HEK293 (cell line): ENCODE data around the gene DIPK1C.

ENCODE experiments used
- CTCF ChIA-PET: fragments of 350-600 bp; formaldehyde crosslinking; extraction: SDS; loops from one replicate; lab custom pipeline; 2021; ENCODE audit warnings: antibody characterized with exemption; lab: Yijun Ruan, JAX
- POLR2A ChIA-PET: fragments of 300-600 bp; formaldehyde crosslinking; extraction: SDS; loops from one replicate; lab custom pipeline; 2020; ENCODE audit warnings: antibody characterized with exemption, inconsistent platforms; lab: Yijun Ruan, JAX
- H3K27ac ChIP-seq: fragments of 200-500 bp; sonication (Bioruptor generic); 2 replicates; pipeline ENCODE4 v1.5.1; 2014; ENCODE audit warnings: low read depth, low read length, control low read depth, inconsistent platforms; ENCODE audit errors: extremely low read depth
- H3K36me3 ChIP-seq, 2 experiments: fragments of 200-500 bp in 1 of 2; sonication (Bioruptor generic) in 1 of 2; 1 replicate in 1 of 2; 2 replicates in 1 of 2; pipeline ENCODE4 v1.5.1; 2014 to 2017; ENCODE audit warnings: inconsistent platforms in 2 of 2, low read length in 2 of 2; ENCODE audit not compliant: control insufficient read depth in 2 of 2, insufficient read depth in 1 of 2
- H3K4me1 ChIP-seq: fragments of 200-500 bp; sonication (Bioruptor generic); 2 replicates; pipeline ENCODE4 v1.5.1; 2014; ENCODE audit warnings: mild to moderate bottlenecking, low read length, inconsistent platforms; ENCODE audit not compliant: control insufficient read depth, insufficient read depth
- H3K4me3 ChIP-seq: 2 replicates; pipeline ENCODE4 v1.5.1; 2011; ENCODE audit warnings: low read depth, mild to moderate bottlenecking, control low read depth, low read length, moderate library complexity
- H3K9me3 ChIP-seq: fragments of 200-500 bp; sonication (Bioruptor generic); 2 replicates; pipeline ENCODE4 v1.5.1; 2014; ENCODE audit warnings: low read depth, low read length, inconsistent platforms; ENCODE audit not compliant: control insufficient read depth, insufficient read depth
- KLF10 ChIP-seq: fragments of 450-650 bp; IDR thresholded peaks from 2 replicates; pipeline ENCODE4 v1.5.1; 2018; ENCODE audit warnings: missing biosample characterization, mild to moderate bottlenecking, missing genetic modification characterization
- YY1 ChIP-seq: fragments of 450-650 bp; formaldehyde crosslinking; IDR thresholded peaks from 2 replicates; pipeline ENCODE4 v1.5.1; 2018; ENCODE audit warnings: missing biosample characterization, missing genetic modification characterization
- ZNF174 ChIP-seq: fragments of 450-650 bp; formaldehyde crosslinking; IDR thresholded peaks from 2 replicates; pipeline ENCODE4 v1.5.0; 2017; ENCODE audit warnings: missing biosample characterization, mild to moderate bottlenecking, missing genetic modification characterization
- ZNF202 ChIP-seq: fragments of 450-650 bp; formaldehyde crosslinking; IDR thresholded peaks from 2 replicates; pipeline ENCODE4 v1.5.1; 2016; ENCODE audit warnings: missing biosample characterization, missing genetic modification characterization, borderline replicate concordance
- ZNF211 ChIP-seq: fragments of 450-650 bp; formaldehyde crosslinking; IDR thresholded peaks from 2 replicates; pipeline ENCODE4 v1.5.1; 2016; ENCODE audit warnings: low read depth, missing biosample characterization, missing genetic modification characterization
- ZNF274 ChIP-seq, 2 experiments: fragments of 200-500 bp in 1 of 2; fragments of 450-650 bp in 1 of 2; sonication (Bioruptor generic) in 1 of 2; formaldehyde crosslinking in 1 of 2; IDR thresholded peaks; 2 replicates each; pipeline versions ENCODE4 v1.5.1 to v1.6.1; 2014 to 2016; ENCODE audit warnings: borderline replicate concordance in 1 of 2, inconsistent platforms in 1 of 2, low read length in 1 of 2, missing biosample characterization in 1 of 2, missing genetic modification characterization in 1 of 2
- ZNF341 ChIP-seq: fragments of 450-650 bp; formaldehyde crosslinking; IDR thresholded peaks from 2 replicates; pipeline ENCODE4; 2016; ENCODE audit warnings: low read depth, missing biosample characterization, missing genetic modification characterization
- ZNF37A ChIP-seq: fragments of 450-650 bp; IDR thresholded peaks from 2 replicates; pipeline ENCODE4 v1.5.1; 2018; ENCODE audit warnings: missing biosample characterization, missing genetic modification characterization
- ZNF521 ChIP-seq: fragments of 450-650 bp; formaldehyde crosslinking; IDR thresholded peaks from 2 replicates; pipeline ENCODE4 v1.5.1; 2017; ENCODE audit warnings: missing biosample characterization, mild to moderate bottlenecking, missing genetic modification characterization
- ZNF558 ChIP-seq: fragments of 450-650 bp; formaldehyde crosslinking; IDR thresholded peaks from 2 replicates; pipeline ENCODE4 v1.5.1; 2016; ENCODE audit warnings: missing biosample characterization, missing genetic modification characterization
- ZNF596 ChIP-seq: fragments of 450-650 bp; IDR thresholded peaks from 2 replicates; pipeline ENCODE4 v1.5.0; 2018; ENCODE audit warnings: missing biosample characterization, mild to moderate bottlenecking, missing genetic modification characterization, moderate library complexity
- ZNF623 ChIP-seq: fragments of 450-650 bp; formaldehyde crosslinking; IDR thresholded peaks from 2 replicates; pipeline ENCODE4 v1.5.1; 2016; ENCODE audit warnings: missing biosample characterization, missing genetic modification characterization
- ZNF626 ChIP-seq: fragments of 450-650 bp; sonication (Bioruptor Pico); formaldehyde crosslinking; IDR thresholded peaks from 2 replicates; pipeline ENCODE4 v1.5.1; 2018; ENCODE audit warnings: missing biosample characterization, missing genetic modification characterization, inconsistent platforms
- ZNF747 ChIP-seq: fragments of 450-650 bp; formaldehyde crosslinking; IDR thresholded peaks from 2 replicates; pipeline ENCODE4 v1.5.1; 2016; ENCODE audit warnings: missing biosample characterization, missing genetic modification characterization
- ZNF792 ChIP-seq: fragments of 450-650 bp; formaldehyde crosslinking; IDR thresholded peaks from 2 replicates; pipeline ENCODE4 v1.5.1; 2016; ENCODE audit warnings: missing biosample characterization, missing genetic modification characterization
- TF ChIP-seq, protein P1 (sequence below): fragments of 450-650 bp; formaldehyde crosslinking; IDR thresholded peaks from 2 replicates; pipeline ENCODE4 v1.5.1; 2016; ENCODE audit warnings: missing biosample characterization, missing genetic modification characterization
- TF ChIP-seq, protein P2 (sequence below): fragments of 450-650 bp; formaldehyde crosslinking; IDR thresholded peaks from 2 replicates; pipeline ENCODE4 v1.5.1; 2016; ENCODE audit warnings: missing biosample characterization, missing genetic modification characterization
- TF ChIP-seq, protein P3 (sequence below): fragments of 450-650 bp; formaldehyde crosslinking; IDR thresholded peaks from 2 replicates; pipeline ENCODE4 v1.5.1; 2017; ENCODE audit warnings: missing biosample characterization, missing genetic modification characterization
- TF ChIP-seq, protein P4 (sequence below): fragments of 450-650 bp; formaldehyde crosslinking; IDR thresholded peaks from 2 replicates; pipeline ENCODE4 v1.5.1; 2016; ENCODE audit warnings: missing biosample characterization, missing genetic modification characterization
- TF ChIP-seq, protein P5 (sequence below): fragments of 450-650 bp; formaldehyde crosslinking; IDR thresholded peaks from 2 replicates; pipeline ENCODE4 v1.5.1; 2016; ENCODE audit warnings: missing biosample characterization, missing genetic modification characterization, low read depth
- TF ChIP-seq, protein P6 (sequence below): fragments of 450-650 bp; formaldehyde crosslinking; IDR thresholded peaks from 2 replicates; pipeline ENCODE4 v1.5.1; 2016; ENCODE audit warnings: missing biosample characterization, missing genetic modification characterization

DIPK1C gene

DNA sequence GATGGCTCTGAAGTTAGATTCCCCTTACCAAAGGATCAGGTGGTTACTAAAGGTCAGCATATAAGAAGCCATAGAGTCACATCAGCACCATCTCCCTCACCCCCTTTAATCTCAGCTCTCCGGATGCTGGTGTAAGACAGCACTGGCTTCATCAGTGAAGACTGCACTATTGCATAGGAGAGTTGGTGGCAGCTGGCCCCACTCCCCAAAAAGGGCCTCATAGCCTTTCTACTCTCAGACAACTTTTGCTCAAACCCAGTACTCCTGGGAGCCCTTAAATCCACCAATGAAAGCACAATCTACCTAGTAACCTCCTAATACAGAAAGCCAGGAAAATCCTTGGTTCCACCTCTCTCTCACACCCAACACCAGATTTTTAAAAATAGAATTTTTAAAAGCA lies 6.9 kb upstream of the DIPK1C start (continued):
- TF ChIP-seq, protein P1, sequence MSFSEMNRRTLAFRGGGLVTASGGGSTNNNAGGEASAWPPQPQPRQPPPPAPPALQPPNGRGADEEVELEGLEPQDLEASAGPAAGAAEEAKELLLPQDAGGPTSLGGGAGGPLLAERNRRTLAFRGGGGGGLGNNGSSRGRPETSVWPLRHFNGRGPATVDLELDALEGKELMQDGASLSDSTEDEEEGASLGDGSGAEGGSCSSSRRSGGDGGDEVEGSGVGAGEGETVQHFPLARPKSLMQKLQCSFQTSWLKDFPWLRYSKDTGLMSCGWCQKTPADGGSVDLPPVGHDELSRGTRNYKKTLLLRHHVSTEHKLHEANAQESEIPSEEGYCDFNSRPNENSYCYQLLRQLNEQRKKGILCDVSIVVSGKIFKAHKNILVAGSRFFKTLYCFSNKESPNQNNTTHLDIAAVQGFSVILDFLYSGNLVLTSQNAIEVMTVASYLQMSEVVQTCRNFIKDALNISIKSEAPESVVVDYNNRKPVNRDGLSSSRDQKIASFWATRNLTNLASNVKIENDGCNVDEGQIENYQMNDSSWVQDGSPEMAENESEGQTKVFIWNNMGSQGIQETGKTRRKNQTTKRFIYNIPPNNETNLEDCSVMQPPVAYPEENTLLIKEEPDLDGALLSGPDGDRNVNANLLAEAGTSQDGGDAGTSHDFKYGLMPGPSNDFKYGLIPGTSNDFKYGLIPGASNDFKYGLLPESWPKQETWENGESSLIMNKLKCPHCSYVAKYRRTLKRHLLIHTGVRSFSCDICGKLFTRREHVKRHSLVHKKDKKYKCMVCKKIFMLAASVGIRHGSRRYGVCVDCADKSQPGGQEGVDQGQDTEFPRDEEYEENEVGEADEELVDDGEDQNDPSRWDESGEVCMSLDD (tag by site-specific recombination) = no peak
- TF ChIP-seq ZNF174 (tag by site-specific recombination) (no peak), ZNF202 (tag by site-specific recombination) (no peak), ZNF211 (tag by site-specific recombination) (no peak), ZNF37A (tag by site-specific recombination) (no peak), ZNF274 (IDR thresholded peaks at IDR 0.05; ENCODE audit: low read length) (no peak), ZNF274 (tag by site-specific recombination; IDR thresholded peaks at IDR 0.05; ENCODE audit: borderline replicate concordance) (no peak)
- TF ChIP-seq, protein P2, sequence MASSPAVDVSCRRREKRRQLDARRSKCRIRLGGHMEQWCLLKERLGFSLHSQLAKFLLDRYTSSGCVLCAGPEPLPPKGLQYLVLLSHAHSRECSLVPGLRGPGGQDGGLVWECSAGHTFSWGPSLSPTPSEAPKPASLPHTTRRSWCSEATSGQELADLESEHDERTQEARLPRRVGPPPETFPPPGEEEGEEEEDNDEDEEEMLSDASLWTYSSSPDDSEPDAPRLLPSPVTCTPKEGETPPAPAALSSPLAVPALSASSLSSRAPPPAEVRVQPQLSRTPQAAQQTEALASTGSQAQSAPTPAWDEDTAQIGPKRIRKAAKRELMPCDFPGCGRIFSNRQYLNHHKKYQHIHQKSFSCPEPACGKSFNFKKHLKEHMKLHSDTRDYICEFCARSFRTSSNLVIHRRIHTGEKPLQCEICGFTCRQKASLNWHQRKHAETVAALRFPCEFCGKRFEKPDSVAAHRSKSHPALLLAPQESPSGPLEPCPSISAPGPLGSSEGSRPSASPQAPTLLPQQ (tag by site-specific recombination) = no peak
- TF ChIP-seq, all 188 proteins: peak for 0

DNA sequence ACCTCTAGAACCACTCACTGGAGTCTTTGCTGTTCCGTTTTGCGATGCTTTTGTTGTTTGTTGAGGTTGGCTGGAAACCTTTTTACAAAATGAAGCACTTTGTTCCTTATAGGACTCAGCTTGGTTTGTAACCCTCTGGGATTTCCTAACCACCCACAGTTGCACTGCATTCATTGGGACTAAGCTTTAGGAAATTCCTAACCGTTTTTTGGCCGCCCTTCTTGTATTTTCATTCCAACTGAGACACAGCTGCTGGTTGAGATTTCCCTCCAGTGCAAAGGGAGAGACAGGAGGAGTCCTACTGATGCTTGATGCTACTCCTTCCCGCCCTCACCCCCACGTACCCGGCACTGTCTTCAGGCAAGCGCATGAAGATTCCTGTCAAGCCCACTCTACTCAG lies 6.1 kb upstream of the DIPK1C start:
- no peak overlapping the region for H3K27ac ChIP-seq
- H3K4me1 ChIP-seq = no peaks in the 10 kb centered on the region
- CTCF ChIA-PET = interaction anchor here (1.8 kb wide), 1 partner anchor 110 kb away, joined by 5 read pairs; no protein-coding TSS in a partner anchor
- H3K36me3 ChIP-seq = no peaks in the 10 kb centered on the region
- no peak overlapping the region for H3K4me3 ChIP-seq
- no peaks in the 10 kb centered on the region; the same call in 1 of the 2 replicates for H3K9me3 ChIP-seq
- TF ChIP-seq, protein P3, sequence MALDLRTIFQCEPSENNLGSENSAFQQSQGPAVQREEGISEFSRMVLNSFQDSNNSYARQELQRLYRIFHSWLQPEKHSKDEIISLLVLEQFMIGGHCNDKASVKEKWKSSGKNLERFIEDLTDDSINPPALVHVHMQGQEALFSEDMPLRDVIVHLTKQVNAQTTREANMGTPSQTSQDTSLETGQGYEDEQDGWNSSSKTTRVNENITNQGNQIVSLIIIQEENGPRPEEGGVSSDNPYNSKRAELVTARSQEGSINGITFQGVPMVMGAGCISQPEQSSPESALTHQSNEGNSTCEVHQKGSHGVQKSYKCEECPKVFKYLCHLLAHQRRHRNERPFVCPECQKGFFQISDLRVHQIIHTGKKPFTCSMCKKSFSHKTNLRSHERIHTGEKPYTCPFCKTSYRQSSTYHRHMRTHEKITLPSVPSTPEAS (tag by site-specific recombination) = no peak
- TF ChIP-seq ZNF521 (tag by site-specific recombination) (no peak), ZNF623 (no peak), KLF10 (tag by site-specific recombination) (no peak), YY1 (no peak), ZNF747 (tag by site-specific recombination) (no peak), ZNF792 (tag by site-specific recombination) (no peak), ZNF558 (tag by site-specific recombination) (no peak), ZNF596 (tag by site-specific recombination) (no peak), ZNF626 (tag by site-specific recombination) (no peak), ZNF341 (tag by site-specific recombination) (no peak)
- TF ChIP-seq, protein P4, sequence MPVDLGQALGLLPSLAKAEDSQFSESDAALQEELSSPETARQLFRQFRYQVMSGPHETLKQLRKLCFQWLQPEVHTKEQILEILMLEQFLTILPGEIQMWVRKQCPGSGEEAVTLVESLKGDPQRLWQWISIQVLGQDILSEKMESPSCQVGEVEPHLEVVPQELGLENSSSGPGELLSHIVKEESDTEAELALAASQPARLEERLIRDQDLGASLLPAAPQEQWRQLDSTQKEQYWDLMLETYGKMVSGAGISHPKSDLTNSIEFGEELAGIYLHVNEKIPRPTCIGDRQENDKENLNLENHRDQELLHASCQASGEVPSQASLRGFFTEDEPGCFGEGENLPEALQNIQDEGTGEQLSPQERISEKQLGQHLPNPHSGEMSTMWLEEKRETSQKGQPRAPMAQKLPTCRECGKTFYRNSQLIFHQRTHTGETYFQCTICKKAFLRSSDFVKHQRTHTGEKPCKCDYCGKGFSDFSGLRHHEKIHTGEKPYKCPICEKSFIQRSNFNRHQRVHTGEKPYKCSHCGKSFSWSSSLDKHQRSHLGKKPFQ (tag by site-specific recombination) = no peak
- TF ChIP-seq, protein P5, sequence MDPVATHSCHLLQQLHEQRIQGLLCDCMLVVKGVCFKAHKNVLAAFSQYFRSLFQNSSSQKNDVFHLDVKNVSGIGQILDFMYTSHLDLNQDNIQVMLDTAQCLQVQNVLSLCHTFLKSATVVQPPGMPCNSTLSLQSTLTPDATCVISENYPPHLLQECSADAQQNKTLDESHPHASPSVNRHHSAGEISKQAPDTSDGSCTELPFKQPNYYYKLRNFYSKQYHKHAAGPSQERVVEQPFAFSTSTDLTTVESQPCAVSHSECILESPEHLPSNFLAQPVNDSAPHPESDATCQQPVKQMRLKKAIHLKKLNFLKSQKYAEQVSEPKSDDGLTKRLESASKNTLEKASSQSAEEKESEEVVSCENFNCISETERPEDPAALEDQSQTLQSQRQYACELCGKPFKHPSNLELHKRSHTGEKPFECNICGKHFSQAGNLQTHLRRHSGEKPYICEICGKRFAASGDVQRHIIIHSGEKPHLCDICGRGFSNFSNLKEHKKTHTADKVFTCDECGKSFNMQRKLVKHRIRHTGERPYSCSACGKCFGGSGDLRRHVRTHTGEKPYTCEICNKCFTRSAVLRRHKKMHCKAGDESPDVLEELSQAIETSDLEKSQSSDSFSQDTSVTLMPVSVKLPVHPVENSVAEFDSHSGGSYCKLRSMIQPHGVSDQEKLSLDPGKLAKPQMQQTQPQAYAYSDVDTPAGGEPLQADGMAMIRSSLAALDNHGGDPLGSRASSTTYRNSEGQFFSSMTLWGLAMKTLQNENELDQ (tag by site-specific recombination) = no peak
- TF ChIP-seq, protein P6, sequence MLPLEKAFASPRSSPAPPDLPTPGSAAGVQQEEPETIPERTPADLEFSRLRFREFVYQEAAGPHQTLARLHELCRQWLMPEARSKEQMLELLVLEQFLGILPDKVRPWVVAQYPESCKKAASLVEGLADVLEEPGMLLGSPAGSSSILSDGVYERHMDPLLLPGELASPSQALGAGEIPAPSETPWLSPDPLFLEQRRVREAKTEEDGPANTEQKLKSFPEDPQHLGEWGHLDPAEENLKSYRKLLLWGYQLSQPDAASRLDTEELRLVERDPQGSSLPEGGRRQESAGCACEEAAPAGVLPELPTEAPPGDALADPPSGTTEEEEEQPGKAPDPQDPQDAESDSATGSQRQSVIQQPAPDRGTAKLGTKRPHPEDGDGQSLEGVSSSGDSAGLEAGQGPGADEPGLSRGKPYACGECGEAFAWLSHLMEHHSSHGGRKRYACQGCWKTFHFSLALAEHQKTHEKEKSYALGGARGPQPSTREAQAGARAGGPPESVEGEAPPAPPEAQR (tag by site-specific recombination) = no peak
- TF ChIP-seq, all 188 proteins: peak for 0
- POLR2A ChIA-PET = no interaction called here
